Neural crest cell (in vitro differentiated cells): ENCODE measurements around the gene TXNRD1. TPM values are rescaled to one million over a fixed set of nuclear protein-coding genes. Genes with fewer than 3 reads are reported as not detected.
"Not testable (repeated sequence)": the region's sequence is repeated elsewhere in the genome, so short reads cannot be mapped to it uniquely, and the experiment has no call there.

ENCODE experiments used
- DNase-seq: peaks from one replicate; pipeline ENCODE4 v3.0.0; 2021; ENCODE audit warnings: low read depth, mixed read lengths, low spot score
- H3K27ac Mint-ChIP-seq: one replicate; pipeline ENCODE4 v1.8.0; 2021; ENCODE audit warnings: mild to moderate bottlenecking, mixed read lengths; ENCODE audit not compliant: unreplicated experiment
- H3K27me3 Mint-ChIP-seq: 2 replicates; pipeline ENCODE4 v1.8.0; 2021; ENCODE audit warnings: low read depth, mild to moderate bottlenecking, mixed read lengths
- H3K36me3 Mint-ChIP-seq: 2 replicates; pipeline ENCODE4 v1.8.0; 2021; ENCODE audit warnings: low read depth, mild to moderate bottlenecking, mixed read lengths
- H3K4me1 Mint-ChIP-seq: 2 replicates; pipeline ENCODE4 v1.8.0; 2021; ENCODE audit warnings: mixed read lengths
- H3K4me3 Mint-ChIP-seq: one replicate; pipeline ENCODE4 v1.8.0; 2021; ENCODE audit warnings: mild to moderate bottlenecking, mixed read lengths
- H3K9me3 Mint-ChIP-seq: 2 replicates; pipeline ENCODE4 v1.8.0; 2021; ENCODE audit warnings: mixed read lengths
- CTCF ChIP-seq: fragments of 200-600 bp; sonication (generic); conservative IDR thresholded peaks from 2 replicates; pipeline ENCODE4 v1.5.0; 2021; ENCODE audit warnings: antibody characterized with exemption, mild to moderate bottlenecking
- total RNA-seq: library from RNA; stranded (reverse); gene quantifications from 2 replicates; pipeline ENCODE4 v1.2.1, GENCODE V29; 2021

The TXNRD1 gene
- total RNA-seq, 1 donor from 2014 or later: 105 TPM

GRCh38 chr12:104168596-104168995 is 47.0 kb upstream of the TXNRD1 start:
- peaks cover 5% of the 10 kb centered on the region for H3K4me1 Mint-ChIP-seq
- no peaks in the 10 kb centered on the region for H3K9me3 Mint-ChIP-seq
- no peaks in the 10 kb centered on the region for H3K27me3 Mint-ChIP-seq
- no peaks in the 10 kb centered on the region for H3K36me3 Mint-ChIP-seq
- no peak for DNase-seq
- no peak overlapping the region for H3K4me3 Mint-ChIP-seq
- H3K27ac Mint-ChIP-seq: no peak overlapping the region
- no peak for TF ChIP-seq CTCF

- DNase-seq: no peak
- Mint-ChIP-seq H3K27ac (no peak overlapping the region), H3K9me3 (no peaks in the 10 kb centered on the region), H3K36me3 (no peaks in the 10 kb centered on the region), H3K27me3 (no peaks in the 10 kb centered on the region), H3K4me1 (no peaks in the 10 kb centered on the region), H3K4me3 (no peak overlapping the region)
- TF ChIP-seq CTCF: no peak
Observed at GRCh38 chr12:104171785-104172569, 43.6 kb upstream of the TXNRD1 start.

- Mint-ChIP-seq H3K36me3 (no peaks in the 10 kb centered on the region), H3K9me3 (no peaks in the 10 kb centered on the region), H3K27me3 (no peaks in the 10 kb centered on the region), H3K27ac (no peak overlapping the region), H3K4me3 (no peak overlapping the region), H3K4me1 (no peaks in the 10 kb centered on the region)
- TF ChIP-seq CTCF: no peak
- DNase-seq: no peak
Observed at GRCh38 chr12:104172570-104172947, 43.0 kb upstream of the TXNRD1 start.

GRCh38 chr12:104173804-104174203 is 41.8 kb upstream of the TXNRD1 start:
- not testable (repeated sequence) for H3K36me3 Mint-ChIP-seq, H3K4me3 Mint-ChIP-seq, H3K9me3 Mint-ChIP-seq, DNase-seq, H3K27me3 Mint-ChIP-seq, H3K4me1 Mint-ChIP-seq, H3K27ac Mint-ChIP-seq

- no peak for DNase-seq
- peaks cover 3% of the 10 kb centered on the region for H3K4me1 Mint-ChIP-seq
- no peak for TF ChIP-seq CTCF
- H3K4me3 Mint-ChIP-seq: no peak overlapping the region
- no peak overlapping the region for H3K27ac Mint-ChIP-seq
- H3K36me3 Mint-ChIP-seq: no peaks in the 10 kb centered on the region
- no peaks in the 10 kb centered on the region for H3K27me3 Mint-ChIP-seq
- H3K9me3 Mint-ChIP-seq: no peaks in the 10 kb centered on the region
Observed at GRCh38 chr12:104175726-104176247, 39.8 kb upstream of the TXNRD1 start.

GRCh38 chr12:104177336-104177662 is 38.3 kb upstream of the TXNRD1 start:
- TF ChIP-seq CTCF: no peak
- no peaks in the 10 kb centered on the region for H3K27me3 Mint-ChIP-seq
- H3K27ac Mint-ChIP-seq: no peak overlapping the region
- H3K36me3 Mint-ChIP-seq: no peaks in the 10 kb centered on the region
- H3K9me3 Mint-ChIP-seq: no peaks in the 10 kb centered on the region
- H3K4me1 Mint-ChIP-seq: peaks cover 3% of the 10 kb centered on the region
- DNase-seq: no peak
- no peak overlapping the region for H3K4me3 Mint-ChIP-seq
